SK-N-SH treated with all-trans-retinoic acid at 6 μM for 48 hours (cell line): Measurements from ENCODE around the gene DOCK2.

Experiments used
- ARNTL ChIP-seq: fragments of 450-650 bp; formaldehyde crosslinking; IDR thresholded peaks from 2 replicates; pipeline ENCODE4 v1.5.0; 2020; ENCODE audit warnings: low read depth, mild to moderate bottlenecking, moderate library complexity, borderline replicate concordance
- ESRRG ChIP-seq: fragments of 250-450 bp; sonication (Bioruptor Pico); IDR thresholded peaks from 2 replicates; pipeline ENCODE4 v1.6.1; 2021; ENCODE audit warnings: mild to moderate bottlenecking
- GLIS3 ChIP-seq: fragments of 250-450 bp; sonication (Bioruptor Pico); IDR thresholded peaks from 2 replicates; pipeline ENCODE4 v1.5.0; 2020; ENCODE audit warnings: mild to moderate bottlenecking, moderate library complexity
- PPARA ChIP-seq: fragments of 250-450 bp; sonication (Bioruptor Pico); IDR thresholded peaks from 2 replicates; pipeline ENCODE4 v1.5.0; 2020; ENCODE audit warnings: mild to moderate bottlenecking, borderline replicate concordance
- RARB ChIP-seq: fragments of 250-450 bp; sonication (Bioruptor Pico); IDR thresholded peaks from 2 replicates; pipeline ENCODE4 v1.8.0; 2021; ENCODE audit warnings: mild to moderate bottlenecking, moderate library complexity
- TCF4 ChIP-seq: fragments of 250-450 bp; sonication (Bioruptor Pico); IDR thresholded peaks from 2 replicates; pipeline ENCODE4 v1.8.0; 2021; ENCODE audit warnings: mild to moderate bottlenecking, moderate library complexity, borderline replicate concordance
- ZC3H10 ChIP-seq: fragments of 250-450 bp; sonication (Bioruptor Pico); IDR thresholded peaks from 2 replicates; pipeline ENCODE4 v1.5.1; 2021; ENCODE audit warnings: mild to moderate bottlenecking, moderate library complexity
- ZFP3 ChIP-seq: fragments of 250-450 bp; sonication (Bioruptor Pico); IDR thresholded peaks from 2 replicates; pipeline ENCODE4 v1.5.0; 2020; ENCODE audit warnings: mild to moderate bottlenecking, moderate library complexity
- ZNF565 ChIP-seq: fragments of 450-650 bp; formaldehyde crosslinking; conservative IDR thresholded peaks from 2 replicates; pipeline ENCODE4 v1.5.0; 2020; ENCODE audit warnings: low read depth, mild to moderate bottlenecking, moderate library complexity
- ZNF8 ChIP-seq: fragments of 450-650 bp; formaldehyde crosslinking; IDR thresholded peaks from 2 replicates; pipeline ENCODE4 v1.5.0; 2020; ENCODE audit warnings: mild to moderate bottlenecking, moderate library complexity
- TF ChIP-seq, protein P1 (sequence below): fragments of 250-450 bp; sonication (Bioruptor Pico); IDR thresholded peaks from 2 replicates; pipeline ENCODE4 v1.5.1; 2020; ENCODE audit warnings: low read depth, mild to moderate bottlenecking, moderate library complexity
- TF ChIP-seq, protein P2 (sequence below): fragments of 250-450 bp; sonication (Bioruptor Pico); IDR thresholded peaks from 2 replicates; pipeline ENCODE4 v1.5.0; 2020; ENCODE audit warnings: mild to moderate bottlenecking, moderate library complexity
- TF ChIP-seq, protein P3 (sequence below): fragments of 250-450 bp; sonication (Bioruptor Pico); IDR thresholded peaks from 2 replicates; pipeline ENCODE4 v1.8.0; 2020; ENCODE audit warnings: mild to moderate bottlenecking, moderate library complexity, borderline replicate concordance

DNA sequence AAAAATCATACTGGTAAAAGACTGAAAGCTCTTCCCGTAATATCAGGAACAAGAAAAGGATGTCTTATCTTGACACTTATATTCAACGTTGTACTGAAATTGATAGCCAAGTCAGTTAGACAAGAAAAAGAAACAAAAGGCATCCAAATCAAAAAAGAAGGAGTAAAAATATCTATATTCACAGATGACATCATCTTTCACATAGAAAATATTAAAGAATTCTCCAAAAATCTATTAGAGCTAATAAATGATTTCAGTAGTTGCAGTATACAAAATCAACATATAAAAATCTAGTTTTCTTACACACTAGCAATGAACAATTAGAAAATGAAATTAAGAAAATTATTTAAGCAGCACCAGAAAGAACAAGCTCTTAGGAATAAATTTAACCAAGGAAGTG is 29.2 kb upstream of the DOCK2 start:
- no peak for TF ChIP-seq ZC3H10 (CRISPR knock-in tag)
- TF ChIP-seq TCF4 (CRISPR knock-in tag), result no peak
- TF ChIP-seq, protein P1, sequence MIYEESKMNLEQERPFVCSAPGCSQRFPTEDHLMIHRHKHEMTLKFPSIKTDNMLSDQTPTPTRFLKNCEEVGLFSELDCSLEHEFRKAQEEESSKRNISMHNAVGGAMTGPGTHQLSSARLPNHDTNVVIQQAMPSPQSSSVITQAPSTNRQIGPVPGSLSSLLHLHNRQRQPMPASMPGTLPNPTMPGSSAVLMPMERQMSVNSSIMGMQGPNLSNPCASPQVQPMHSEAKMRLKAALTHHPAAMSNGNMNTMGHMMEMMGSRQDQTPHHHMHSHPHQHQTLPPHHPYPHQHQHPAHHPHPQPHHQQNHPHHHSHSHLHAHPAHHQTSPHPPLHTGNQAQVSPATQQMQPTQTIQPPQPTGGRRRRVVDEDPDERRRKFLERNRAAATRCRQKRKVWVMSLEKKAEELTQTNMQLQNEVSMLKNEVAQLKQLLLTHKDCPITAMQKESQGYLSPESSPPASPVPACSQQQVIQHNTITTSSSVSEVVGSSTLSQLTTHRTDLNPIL (CRISPR knock-in tag), result no peak
- TF ChIP-seq GLIS3, result no peak
- TF ChIP-seq ARNTL (CRISPR knock-in tag), result no peak
- no peak for TF ChIP-seq ZFP3
- no peak for TF ChIP-seq RARB (CRISPR knock-in tag)
- no peak for TF ChIP-seq ZNF8 (CRISPR knock-in tag)
- TF ChIP-seq ESRRG (CRISPR knock-in tag), result no peak
- TF ChIP-seq, protein P2, sequence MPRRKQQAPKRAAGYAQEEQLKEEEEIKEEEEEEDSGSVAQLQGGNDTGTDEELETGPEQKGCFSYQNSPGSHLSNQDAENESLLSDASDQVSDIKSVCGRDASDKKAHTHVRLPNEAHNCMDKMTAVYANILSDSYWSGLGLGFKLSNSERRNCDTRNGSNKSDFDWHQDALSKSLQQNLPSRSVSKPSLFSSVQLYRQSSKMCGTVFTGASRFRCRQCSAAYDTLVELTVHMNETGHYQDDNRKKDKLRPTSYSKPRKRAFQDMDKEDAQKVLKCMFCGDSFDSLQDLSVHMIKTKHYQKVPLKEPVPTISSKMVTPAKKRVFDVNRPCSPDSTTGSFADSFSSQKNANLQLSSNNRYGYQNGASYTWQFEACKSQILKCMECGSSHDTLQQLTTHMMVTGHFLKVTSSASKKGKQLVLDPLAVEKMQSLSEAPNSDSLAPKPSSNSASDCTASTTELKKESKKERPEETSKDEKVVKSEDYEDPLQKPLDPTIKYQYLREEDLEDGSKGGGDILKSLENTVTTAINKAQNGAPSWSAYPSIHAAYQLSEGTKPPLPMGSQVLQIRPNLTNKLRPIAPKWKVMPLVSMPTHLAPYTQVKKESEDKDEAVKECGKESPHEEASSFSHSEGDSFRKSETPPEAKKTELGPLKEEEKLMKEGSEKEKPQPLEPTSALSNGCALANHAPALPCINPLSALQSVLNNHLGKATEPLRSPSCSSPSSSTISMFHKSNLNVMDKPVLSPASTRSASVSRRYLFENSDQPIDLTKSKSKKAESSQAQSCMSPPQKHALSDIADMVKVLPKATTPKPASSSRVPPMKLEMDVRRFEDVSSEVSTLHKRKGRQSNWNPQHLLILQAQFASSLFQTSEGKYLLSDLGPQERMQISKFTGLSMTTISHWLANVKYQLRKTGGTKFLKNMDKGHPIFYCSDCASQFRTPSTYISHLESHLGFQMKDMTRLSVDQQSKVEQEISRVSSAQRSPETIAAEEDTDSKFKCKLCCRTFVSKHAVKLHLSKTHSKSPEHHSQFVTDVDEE (CRISPR knock-in tag), result no peak
- TF ChIP-seq ZNF565, result no peak
- TF ChIP-seq, protein P3, sequence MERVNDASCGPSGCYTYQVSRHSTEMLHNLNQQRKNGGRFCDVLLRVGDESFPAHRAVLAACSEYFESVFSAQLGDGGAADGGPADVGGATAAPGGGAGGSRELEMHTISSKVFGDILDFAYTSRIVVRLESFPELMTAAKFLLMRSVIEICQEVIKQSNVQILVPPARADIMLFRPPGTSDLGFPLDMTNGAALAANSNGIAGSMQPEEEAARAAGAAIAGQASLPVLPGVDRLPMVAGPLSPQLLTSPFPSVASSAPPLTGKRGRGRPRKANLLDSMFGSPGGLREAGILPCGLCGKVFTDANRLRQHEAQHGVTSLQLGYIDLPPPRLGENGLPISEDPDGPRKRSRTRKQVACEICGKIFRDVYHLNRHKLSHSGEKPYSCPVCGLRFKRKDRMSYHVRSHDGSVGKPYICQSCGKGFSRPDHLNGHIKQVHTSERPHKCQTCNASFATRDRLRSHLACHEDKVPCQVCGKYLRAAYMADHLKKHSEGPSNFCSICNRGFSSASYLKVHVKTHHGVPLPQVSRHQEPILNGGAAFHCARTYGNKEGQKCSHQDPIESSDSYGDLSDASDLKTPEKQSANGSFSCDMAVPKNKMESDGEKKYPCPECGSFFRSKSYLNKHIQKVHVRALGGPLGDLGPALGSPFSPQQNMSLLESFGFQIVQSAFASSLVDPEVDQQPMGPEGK (CRISPR knock-in tag), result no peak
- TF ChIP-seq PPARA (CRISPR knock-in tag), result no peak
